A549 (cell line): ENCODE data around the gene PDS5B. TPM values are rescaled to one million over a fixed set of nuclear protein-coding genes. Genes with fewer than 3 reads are reported as not detected.

Experiments used
- ATAC-seq, 2 experiments: fragments of 200-7000 bp in 1 of 2; fragments of >200 bp in 1 of 2; cut with Nextera tagmentation in 1 of 2; cut with Tn5 transposase in 1 of 2; 3 replicates each; pipeline versions ENCODE4 v1.8.0 to v1.9.1; 2018 to 2020; ENCODE audit warnings: mild to moderate bottlenecking in 1 of 2, moderate library complexity in 1 of 2
- CTCF ChIA-PET: fragments of 300-600 bp; sonication (Branson Sonifier 250); formaldehyde crosslinking; extraction: SDS; loops from one replicate; lab custom pipeline; 2021; ENCODE audit warnings: antibody characterized with exemption, inconsistent platforms; lab: Yijun Ruan, JAX
- POLR2A ChIA-PET: fragments of 350-600 bp; formaldehyde crosslinking; extraction: SDS; loops from one replicate; lab custom pipeline; 2021; ENCODE audit warnings: antibody characterized with exemption, inconsistent platforms; lab: Yijun Ruan, JAX
- DNase-seq, 2 experiments: peaks; one replicate each; pipeline versions ENCODE4 v3.0.0 to v3.0.0-alpha.2; 2011 to 2016; ENCODE audit warnings: low read depth in 1 of 2, low spot score in 1 of 2
- FAIRE-seq: peaks from 2 replicates; lab custom pipeline; 2011; peaks lifted over from hg19 to GRCh38; lab: Jason Lieb, UNC
- H3K27ac ChIP-seq, 2 experiments: fragments of >200 bp; sonication (Bioruptor Twin); formaldehyde crosslinking; 3 replicates each; pipeline ENCODE4 v1.5.1; 2016 to 2017
- H3K4me1 ChIP-seq: fragments of >200 bp; sonication (Bioruptor Twin); formaldehyde crosslinking; 3 replicates; pipeline ENCODE4 v1.6.1; 2016
- H3K4me2 ChIP-seq: fragments of >200 bp; sonication (Bioruptor Twin); formaldehyde crosslinking; 3 replicates; pipeline ENCODE4 v1.6.1; 2016
- H3K4me3 ChIP-seq: fragments of >200 bp; sonication (Bioruptor Twin); formaldehyde crosslinking; 3 replicates; pipeline ENCODE4 v1.5.1; 2016
- H3K9me3 ChIP-seq: fragments of >200 bp; sonication (Bioruptor Twin); formaldehyde crosslinking; 3 replicates; pipeline ENCODE4 v1.6.1; 2016
- ATOH8 ChIP-seq: fragments of 250-450 bp; sonication (Bioruptor Pico); IDR thresholded peaks from 2 replicates; pipeline ENCODE4 v1.5.0; 2020; ENCODE audit warnings: low read depth, mild to moderate bottlenecking, moderate library complexity
- CBX2 ChIP-seq: fragments of 200-600 bp; sonication (generic); IDR thresholded peaks from 2 replicates; pipeline ENCODE4 v1.6.1; 2016; ENCODE audit warnings: low read depth, mild to moderate bottlenecking, borderline replicate concordance
- CBX8 ChIP-seq: fragments of 200-600 bp; sonication (generic); IDR thresholded peaks from 2 replicates; pipeline ENCODE4 v1.6.1; 2016
- CEBPB ChIP-seq, 2 experiments: fragments of >200 bp in 1 of 2; sonication (Bioruptor Twin) in 1 of 2; formaldehyde crosslinking in 1 of 2; IDR thresholded peaks; 2 replicates each; pipeline ENCODE4 v1.6.1; 2012 to 2016
- CHD4 ChIP-seq: fragments of 200-600 bp; sonication (generic); IDR thresholded peaks from 2 replicates; pipeline ENCODE4 v1.6.1; 2016; ENCODE audit warnings: antibody characterized with exemption, mild to moderate bottlenecking, borderline replicate concordance
- CTCF ChIP-seq: fragments of >200 bp; sonication (Bioruptor Twin); formaldehyde crosslinking; IDR thresholded peaks from 3 replicates; pipeline ENCODE4 v1.5.1; 2016
- EHF ChIP-seq: fragments of 250-450 bp; sonication (Bioruptor Pico); IDR thresholded peaks from 2 replicates; pipeline ENCODE4 v1.5.0; 2020; ENCODE audit warnings: mild to moderate bottlenecking
- EHMT2 ChIP-seq: fragments of 200-600 bp; sonication (generic); IDR thresholded peaks from 2 replicates; pipeline ENCODE4 v1.6.1; 2016; ENCODE audit warnings: antibody characterized with exemption, low read depth, mild to moderate bottlenecking, moderate library complexity
- GATA3 ChIP-seq: IDR thresholded peaks from 2 replicates; pipeline ENCODE4 v1.6.1; 2012; ENCODE audit warnings: borderline replicate concordance
- HDAC2 ChIP-seq: fragments of 200-600 bp; sonication (generic); IDR thresholded peaks from 2 replicates; pipeline ENCODE4 v1.6.1; 2016
- HMGXB4 ChIP-seq: fragments of 250-450 bp; sonication (Bioruptor Pico); IDR thresholded peaks from 2 replicates; pipeline ENCODE4 v1.5.0; 2021; ENCODE audit warnings: mild to moderate bottlenecking, moderate library complexity, borderline replicate concordance
- HOXB5 ChIP-seq: fragments of 250-450 bp; sonication (Bioruptor Pico); IDR thresholded peaks from 2 replicates; pipeline ENCODE4 v1.5.0; 2020; ENCODE audit warnings: mild to moderate bottlenecking, moderate library complexity
- JUNB ChIP-seq: fragments of >200 bp; sonication (Bioruptor Twin); formaldehyde crosslinking; IDR thresholded peaks from 2 replicates; pipeline ENCODE4 v1.6.1; 2016
- KDM1A ChIP-seq: fragments of 200-600 bp; sonication (generic); IDR thresholded peaks from 2 replicates; pipeline ENCODE4 v1.6.1; 2016; ENCODE audit warnings: low read depth, mild to moderate bottlenecking
- NFE2L2 ChIP-seq: fragments of 150-350 bp; conservative IDR thresholded peaks from 2 replicates; pipeline ENCODE4 v1.6.1; 2014; ENCODE audit warnings: low read length
- NR3C1 ChIP-seq: fragments of >200 bp; sonication (Bioruptor Twin); formaldehyde crosslinking; IDR thresholded peaks from 3 replicates; pipeline ENCODE4 v1.6.1; 2017
- PBX3 ChIP-seq: IDR thresholded peaks from 2 replicates; pipeline ENCODE4 v1.6.1; 2012
- POLR2AphosphoS2 ChIP-seq: conservative IDR thresholded peaks from 2 replicates; pipeline ENCODE4 v1.6.1; 2012; ENCODE audit warnings: low read length, improper control_type of control experiment, inconsistent platforms
- REST ChIP-seq: fragments of 200-600 bp; sonication (generic); IDR thresholded peaks from 2 replicates; pipeline ENCODE4 v1.6.1; 2016; ENCODE audit warnings: antibody characterized with exemption, mild to moderate bottlenecking, moderate library complexity
- RFX5 ChIP-seq: fragments of 450-650 bp; IDR thresholded peaks from 2 replicates; pipeline ENCODE4 v1.7.1; 2014; ENCODE audit warnings: antibody characterized with exemption, mild to moderate bottlenecking, moderate library complexity
- SMC3 ChIP-seq: fragments of >200 bp; sonication (Bioruptor Twin); formaldehyde crosslinking; IDR thresholded peaks from 3 replicates; pipeline ENCODE4 v1.6.1; 2018; ENCODE audit warnings: inconsistent platforms
- SREBF2 ChIP-seq: fragments of 450-650 bp; IDR thresholded peaks from 2 replicates; pipeline ENCODE4 v1.6.1; 2014; ENCODE audit warnings: mild to moderate bottlenecking, moderate library complexity
- TP53 ChIP-seq: fragments of 250-450 bp; sonication (Bioruptor Pico); IDR thresholded peaks from 2 replicates; pipeline ENCODE4 v1.5.0; 2021; ENCODE audit warnings: mild to moderate bottlenecking, moderate library complexity
- ZC3H11A ChIP-seq: fragments of 450-650 bp; IDR thresholded peaks from 2 replicates; pipeline ENCODE4 v1.6.1; 2014; ENCODE audit warnings: antibody characterized with exemption, mild to moderate bottlenecking
- WGBS: methylation state at CpG from one replicate; pipeline ENCODE4 v1.1.6; 2017; ENCODE audit errors: missing lambda C conversion rate; 5-methylcytosine and 5-hydroxymethylcytosine counted together
- polyA plus RNA-seq, 4 experiments: library from polyadenylated mRNA; depleted of rRNA in 3 of 4; stranded (reverse); fragments of >200 nt; fragmentation: RNase III in 1 of 4; extraction: RNeasy Plus Mini Kit Qiagen cat#74134 plus additional on column Dnase treatment in 1 of 4; gene quantifications; 2 replicates in 3 of 4; 3 replicates in 1 of 4; pipeline ENCODE4 v1.2.3, GENCODE V29; 2011 to 2017

The PDS5B gene
- polyA plus RNA-seq, 2 of the 4 experiments (the other 2 are of a cell fraction) = 10.6 to 16.0 TPM

- no peak overlapping the region for H3K27ac ChIP-seq
- H3K9me3 ChIP-seq = no peaks in the 10 kb centered on the region
- no peak for ATAC-seq
- H3K4me1 ChIP-seq = peaks cover 21% of the 10 kb centered on the region
- 82% methylated on average over 1 of the region's 1 CpG for WGBS
- ChIA-PET POLR2A (no interaction called here), CTCF (interaction anchor here (0.9 to 2.5 kb wide), 5 partner anchors 7 to 61 kb away, joined by 3 to 15 read pairs (median 3); partner anchors contain the start of gene PDS5B)
- TF ChIP-seq POLR2AphosphoS2 (no peak), HOXB5 (no peak), CBX8 (no peak), ZC3H11A (no peak), ATOH8 (CRISPR knock-in tag) (no peak), RFX5 (no peak), TP53 (CRISPR knock-in tag) (no peak), HDAC2 (no peak), CHD4 (no peak), PBX3 (no peak)
- TF ChIP-seq, all 56 proteins: peak for 0
- Histone ChIP-seq H3K4me2 (0 out of 3 replicates have a peak overlapping the region, but pooled peaks have one; percentile 3), H3K4me3 (no peak overlapping the region)
- no peak for DNase-seq
- no peak for FAIRE-seq
Measured at GRCh38 chr13:32642858-32643257, 56.6 kb downstream of the PDS5B start.

- TF ChIP-seq HDAC2 = no peak
- no peak for TF ChIP-seq EHMT2
- TF ChIP-seq TP53 (CRISPR knock-in tag) = no peak
- TF ChIP-seq CEBPB (IDR thresholded peaks at IDR 0.05) = no peak
- no peak for TF ChIP-seq EHF (CRISPR knock-in tag)
- no peak for TF ChIP-seq REST
- no peak for TF ChIP-seq SMC3
- no peak for TF ChIP-seq NR3C1
- no peak for TF ChIP-seq ATOH8 (CRISPR knock-in tag)
- TF ChIP-seq RFX5 = no peak
- no peak for TF ChIP-seq SREBF2
- TF ChIP-seq ZC3H11A = no peak
- TF ChIP-seq NFE2L2 = no peak
- TF ChIP-seq HMGXB4 = no peak
- TF ChIP-seq KDM1A = no peak
- no peak for TF ChIP-seq JUNB
- TF ChIP-seq CBX2 = no peak
- TF ChIP-seq GATA3 = no peak
- TF ChIP-seq POLR2AphosphoS2 = no peak
- no peak for TF ChIP-seq CTCF
- no peak overlapping the region for H3K4me2 ChIP-seq
- CTCF ChIA-PET = interaction anchor here (0.8 to 1.4 kb wide), 2 partner anchors 58 to 60 kb away, joined by 3 to 4 read pairs; partner anchors contain the start of gene PDS5B
- no peak for ATAC-seq
- H3K27ac ChIP-seq = no peak overlapping the region
- WGBS = 95% methylated on average over 2 of the region's 2 CpGs
- POLR2A ChIA-PET = no interaction called here
- no peak overlapping the region for H3K4me3 ChIP-seq
- DNase-seq = no peak
- FAIRE-seq = no peak
- no peaks in the 10 kb centered on the region for H3K9me3 ChIP-seq
- peaks cover 21% of the 10 kb centered on the region for H3K4me1 ChIP-seq
Measured at GRCh38 chr13:32645854-32646253, 59.6 kb downstream of the PDS5B start.
